Tibial nerve (tissue), 4 donors: ENCODE data around the gene PIM2.

Experiments used
- CTCF ChIP-seq, 5 experiments: fragments of 200-600 bp in 3 of 5; fragments of 450-650 bp in 2 of 5; sonication (generic) in 3 of 5; IDR thresholded peaks; one replicate each; pipeline ENCODE4 v1.5.1; 2016 to 2019; ENCODE audit warnings: antibody characterized with exemption in 5 of 5, mild to moderate bottlenecking in 3 of 5, moderate library complexity in 2 of 5
- EP300 ChIP-seq, 2 donors: sonication (generic); formaldehyde crosslinking; IDR thresholded peaks; one replicate each; pipeline ENCODE4 v1.6.1; 2017; ENCODE audit warnings: antibody characterized with exemption in 2 of 2, mild to moderate bottlenecking in 1 of 2
- POLR2A ChIP-seq, 2 donors: fragments of 450-650 bp; IDR thresholded peaks; one replicate each; pipeline ENCODE4 v1.6.1; 2017; ENCODE audit warnings: antibody characterized with exemption in 2 of 2, mild to moderate bottlenecking in 2 of 2, moderate library complexity in 2 of 2

GRCh38 chrX:48957477-48957826 lies 38.6 kb upstream of the PIM2 start, which contains the start of gene OTUD5:
- TF ChIP-seq CTCF (IDR thresholded peaks at IDR 0.05) (no peak), POLR2A (IDR thresholded peaks at IDR 0.05) (no peak), EP300 (IDR thresholded peaks at IDR 0.05) (no peak)
